ENCODE data around the gene SLIT1.

DNA sequence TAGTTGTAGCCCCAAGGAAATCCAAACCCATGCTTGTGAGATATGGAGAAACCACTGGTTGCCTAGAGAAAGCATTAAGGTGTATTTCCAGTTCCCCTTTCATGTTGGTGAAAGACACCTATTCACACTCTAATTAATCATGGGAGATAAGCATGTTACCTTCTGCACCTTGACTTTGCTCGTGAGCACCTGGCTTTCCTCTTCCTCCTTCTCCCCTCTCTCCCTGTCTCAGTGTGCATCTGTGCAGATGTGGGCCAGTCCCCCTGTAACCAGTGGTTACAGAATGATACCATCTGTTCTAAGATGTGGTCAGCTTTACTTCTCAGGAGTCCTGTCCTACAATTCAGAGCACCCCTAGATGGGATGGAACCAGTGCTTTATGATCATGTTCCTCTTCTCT lies 193.0 kb downstream of the SLIT1 start:
- TF ChIP-seq, protein P1, sequence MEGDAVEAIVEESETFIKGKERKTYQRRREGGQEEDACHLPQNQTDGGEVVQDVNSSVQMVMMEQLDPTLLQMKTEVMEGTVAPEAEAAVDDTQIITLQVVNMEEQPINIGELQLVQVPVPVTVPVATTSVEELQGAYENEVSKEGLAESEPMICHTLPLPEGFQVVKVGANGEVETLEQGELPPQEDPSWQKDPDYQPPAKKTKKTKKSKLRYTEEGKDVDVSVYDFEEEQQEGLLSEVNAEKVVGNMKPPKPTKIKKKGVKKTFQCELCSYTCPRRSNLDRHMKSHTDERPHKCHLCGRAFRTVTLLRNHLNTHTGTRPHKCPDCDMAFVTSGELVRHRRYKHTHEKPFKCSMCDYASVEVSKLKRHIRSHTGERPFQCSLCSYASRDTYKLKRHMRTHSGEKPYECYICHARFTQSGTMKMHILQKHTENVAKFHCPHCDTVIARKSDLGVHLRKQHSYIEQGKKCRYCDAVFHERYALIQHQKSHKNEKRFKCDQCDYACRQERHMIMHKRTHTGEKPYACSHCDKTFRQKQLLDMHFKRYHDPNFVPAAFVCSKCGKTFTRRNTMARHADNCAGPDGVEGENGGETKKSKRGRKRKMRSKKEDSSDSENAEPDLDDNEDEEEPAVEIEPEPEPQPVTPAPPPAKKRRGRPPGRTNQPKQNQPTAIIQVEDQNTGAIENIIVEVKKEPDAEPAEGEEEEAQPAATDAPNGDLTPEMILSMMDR (IDR thresholded peaks at IDR 0.05): no peak
- no peak for TF ChIP-seq POLR2A (IDR thresholded peaks at IDR 0.05)
